ENCODE measurements around the gene MEF2C. TPM values are rescaled to one million over a fixed set of nuclear protein-coding genes. Genes with fewer than 3 reads are reported as not detected.

MEF2C gene
- total RNA-seq, 1 donor from 2014 or later: 0.33 TPM

DNA sequence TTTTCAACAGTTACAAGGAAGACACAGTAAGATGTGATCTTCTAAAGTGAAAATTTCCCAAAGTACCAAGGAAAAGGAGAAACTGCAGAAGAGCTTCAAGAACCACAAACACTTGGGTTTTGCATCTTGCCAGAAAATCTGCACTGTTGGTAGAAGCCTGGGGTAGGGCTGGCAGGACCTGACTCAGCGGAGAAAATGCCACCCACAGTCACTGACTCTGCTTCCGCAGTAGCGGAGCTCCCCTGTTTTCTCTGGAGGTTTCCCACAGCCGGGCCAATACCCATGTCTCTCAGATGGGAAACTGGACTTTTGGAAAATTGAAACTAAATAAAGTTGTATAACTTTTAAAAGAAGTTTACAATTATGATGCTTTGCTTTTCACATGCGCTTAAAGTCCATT, 104.2 kb downstream of the MEF2C start:
- intact Hi-C loops (cut with micrococcal nuclease): no loop called here
- H3K27ac Mint-ChIP-seq: no peak overlapping the region
- H3K27me3 Mint-ChIP-seq: no peaks in the 10 kb centered on the region
- no peaks in the 10 kb centered on the region for H3K36me3 Mint-ChIP-seq (ENCODE audit: low read depth)
- H3K9me3 Mint-ChIP-seq: no peaks in the 10 kb centered on the region
- DNase-seq: no peak
- H3K4me3 Mint-ChIP-seq: no peak overlapping the region
- no peaks in the 10 kb centered on the region for H3K4me1 Mint-ChIP-seq

DNA sequence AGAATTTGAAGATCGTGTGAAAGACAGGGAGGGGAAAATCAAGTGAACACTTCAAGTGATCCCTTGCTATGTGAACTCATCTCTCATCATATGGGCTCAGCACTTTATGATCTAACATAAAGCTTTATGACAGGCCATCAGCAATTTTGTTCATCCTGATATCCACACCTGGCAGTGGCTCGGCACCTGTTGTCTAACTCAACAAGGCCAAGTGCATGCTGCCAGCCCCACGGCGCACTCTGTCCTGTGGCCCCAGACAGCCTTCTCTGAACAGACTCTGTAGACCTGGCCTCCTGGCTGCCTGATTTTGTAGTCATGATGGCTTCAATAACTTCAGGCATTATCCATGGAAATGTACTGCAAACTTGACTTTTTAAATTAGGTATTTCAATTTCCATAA, 106.3 kb downstream of the MEF2C start:
- no peaks in the 10 kb centered on the region for H3K27me3 Mint-ChIP-seq
- no peak for DNase-seq
- no peaks in the 10 kb centered on the region for H3K36me3 Mint-ChIP-seq (ENCODE audit: low read depth)
- H3K9me3 Mint-ChIP-seq: no peaks in the 10 kb centered on the region
- H3K27ac Mint-ChIP-seq: no peak overlapping the region
- H3K4me1 Mint-ChIP-seq: no peaks in the 10 kb centered on the region
- intact Hi-C loops (cut with micrococcal nuclease): no loop called here
- no peak overlapping the region for H3K4me3 Mint-ChIP-seq

DNA sequence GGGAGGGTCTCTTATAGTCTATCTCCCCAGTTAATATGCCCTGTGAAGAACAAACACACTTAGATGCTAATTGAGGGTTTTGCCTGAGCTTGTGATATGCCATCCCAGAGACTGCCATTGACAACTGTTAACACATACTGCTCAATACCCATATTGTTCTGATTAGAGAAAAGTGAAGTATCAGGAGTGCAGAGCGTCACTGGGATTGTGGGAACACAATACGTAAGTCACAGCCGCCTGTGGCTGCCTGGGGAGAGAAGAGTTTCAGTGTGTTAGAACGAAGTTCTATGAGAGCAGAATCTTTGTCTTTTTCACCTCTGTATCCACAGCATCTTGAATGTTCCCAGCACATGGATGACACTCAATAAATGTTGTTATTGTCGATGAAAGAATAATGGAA, 110.2 kb downstream of the MEF2C start:
- H3K27ac Mint-ChIP-seq: no peak overlapping the region
- DNase-seq: no peak
- H3K27me3 Mint-ChIP-seq: peaks cover 2% of the 10 kb centered on the region
- H3K4me1 Mint-ChIP-seq: no peaks in the 10 kb centered on the region
- H3K4me3 Mint-ChIP-seq: no peak overlapping the region
- H3K9me3 Mint-ChIP-seq: no peaks in the 10 kb centered on the region
- no peaks in the 10 kb centered on the region for H3K36me3 Mint-ChIP-seq (ENCODE audit: low read depth)
- intact Hi-C loops (cut with micrococcal nuclease): no loop called here

DNA sequence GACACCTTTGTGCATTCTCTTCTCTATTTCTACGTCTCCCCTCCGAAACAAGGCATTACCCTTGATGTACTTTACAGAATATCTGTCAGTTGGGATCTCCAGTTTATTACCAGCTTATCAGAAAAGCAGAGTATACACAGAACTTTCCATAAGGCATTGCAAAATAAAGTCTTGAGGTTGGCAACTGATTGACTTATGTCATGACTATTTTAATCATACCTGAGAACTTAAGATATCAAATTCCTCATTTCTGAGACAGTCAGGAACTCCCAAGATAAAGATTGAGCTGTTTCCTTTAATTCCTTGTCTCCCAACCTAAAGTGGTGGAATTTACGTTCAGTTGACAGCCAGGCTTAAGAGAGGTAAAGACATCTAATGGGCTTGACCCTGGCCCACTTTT, 110.9 kb downstream of the MEF2C start:
- intact Hi-C loops (cut with micrococcal nuclease): no loop called here
- Mint-ChIP-seq H3K27me3 (peaks cover 2% of the 10 kb centered on the region), H3K4me3 (no peak overlapping the region), H3K4me1 (no peaks in the 10 kb centered on the region), H3K9me3 (no peaks in the 10 kb centered on the region), H3K27ac (no peak overlapping the region), H3K36me3 (ENCODE audit: low read depth) (no peaks in the 10 kb centered on the region)
- DNase-seq: no peak

DNA sequence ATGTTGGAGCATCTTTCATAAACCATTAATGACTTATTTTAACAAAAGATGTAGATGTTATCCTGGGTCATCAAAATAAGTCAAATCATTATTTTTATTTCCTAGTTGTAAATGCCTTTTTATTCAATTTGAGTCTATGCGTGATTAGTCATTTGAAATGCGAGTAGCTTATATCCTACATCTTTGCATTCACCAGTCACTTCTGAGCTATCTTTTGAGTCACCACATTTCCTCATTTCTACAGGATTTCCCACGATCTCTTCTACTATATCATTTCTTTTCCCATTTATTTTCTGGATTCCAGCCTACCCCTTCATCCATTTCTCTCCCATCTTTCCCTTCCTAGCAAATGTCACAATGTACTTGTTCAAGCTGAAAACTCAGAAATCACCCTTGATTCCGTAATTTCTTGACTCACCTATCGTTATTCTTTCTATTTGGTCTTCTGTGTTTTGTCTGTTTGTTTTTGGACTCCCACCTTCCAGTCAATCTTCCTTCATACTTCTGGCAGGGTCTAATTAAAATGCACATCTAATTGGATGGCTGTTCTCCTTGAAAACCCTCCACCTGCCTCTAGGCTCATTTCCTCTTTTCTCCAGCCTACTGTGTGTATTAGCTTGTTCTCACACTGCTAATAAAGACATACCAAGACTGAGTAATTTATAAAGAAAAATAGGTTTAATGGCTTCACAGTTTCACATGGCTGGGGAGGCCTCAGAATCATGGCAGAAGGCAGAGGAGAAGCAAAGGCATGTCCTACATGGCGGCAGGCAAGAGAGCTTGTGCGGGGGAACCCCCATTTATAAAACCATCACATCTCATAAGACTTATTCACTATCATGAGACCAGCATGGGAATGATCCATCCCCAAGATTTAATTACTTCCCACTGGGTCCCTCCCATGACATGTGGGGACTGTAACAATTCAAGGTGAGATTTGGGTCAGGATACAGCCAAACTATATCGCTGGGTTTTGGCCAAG, 112.4 kb downstream of the MEF2C start:
- no peak for DNase-seq
- H3K9me3 Mint-ChIP-seq: no peaks in the 10 kb centered on the region
- no peaks in the 10 kb centered on the region for H3K36me3 Mint-ChIP-seq (ENCODE audit: low read depth)
- intact Hi-C loops (cut with micrococcal nuclease): no loop called here
- H3K27me3 Mint-ChIP-seq: peaks cover 2% of the 10 kb centered on the region
- H3K4me3 Mint-ChIP-seq: no peak overlapping the region
- no peak overlapping the region for H3K27ac Mint-ChIP-seq
- no peaks in the 10 kb centered on the region for H3K4me1 Mint-ChIP-seq

DNA sequence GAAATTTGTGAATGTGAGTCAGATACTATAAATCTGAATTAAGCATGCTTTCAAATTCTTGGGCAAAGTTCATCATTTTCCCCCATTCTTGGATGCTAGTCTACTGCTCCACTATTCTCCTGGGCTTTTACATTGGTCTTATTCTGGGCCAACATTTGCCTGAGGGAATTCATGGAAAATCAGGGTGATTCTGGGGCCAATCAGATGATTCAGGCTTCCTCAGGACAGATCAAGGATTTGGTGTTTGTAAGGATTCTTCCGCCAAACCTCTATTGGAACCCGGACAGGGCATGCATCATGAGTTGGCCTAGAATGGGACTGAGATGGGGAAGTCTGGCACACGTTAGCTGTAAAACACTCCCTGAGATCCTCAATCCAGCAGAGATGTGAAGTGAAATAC, 113.8 kb downstream of the MEF2C start:
- no peak overlapping the region for H3K27ac Mint-ChIP-seq
- no peaks in the 10 kb centered on the region for H3K4me1 Mint-ChIP-seq
- intact Hi-C loops (cut with micrococcal nuclease): no loop called here
- no peaks in the 10 kb centered on the region for H3K36me3 Mint-ChIP-seq (ENCODE audit: low read depth)
- no peak overlapping the region for H3K4me3 Mint-ChIP-seq
- no peaks in the 10 kb centered on the region for H3K9me3 Mint-ChIP-seq
- no peak for DNase-seq
- peaks cover 2% of the 10 kb centered on the region for H3K27me3 Mint-ChIP-seq

DNA sequence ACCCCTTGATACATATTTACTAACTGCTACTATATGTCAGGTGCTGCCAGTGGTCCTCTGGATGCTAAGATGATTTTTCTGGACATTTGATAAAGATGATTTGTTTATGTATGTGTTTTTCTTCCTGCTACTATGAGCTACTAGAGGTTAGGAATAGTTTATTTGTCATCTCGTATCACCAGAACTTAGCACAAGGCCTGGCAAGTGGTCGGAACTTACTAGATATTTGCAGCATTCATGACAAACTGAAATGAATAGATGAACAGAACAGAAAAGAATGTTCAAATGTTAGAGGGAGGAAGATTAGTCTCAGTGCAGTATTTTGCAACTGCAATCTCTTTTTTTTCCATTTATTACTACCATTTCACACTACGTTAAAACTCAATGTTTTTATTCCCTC, 114.6 kb downstream of the MEF2C start:
- DNase-seq: no peak
- no peaks in the 10 kb centered on the region for H3K9me3 Mint-ChIP-seq
- peaks cover 2% of the 10 kb centered on the region for H3K27me3 Mint-ChIP-seq
- H3K4me1 Mint-ChIP-seq: no peaks in the 10 kb centered on the region
- H3K4me3 Mint-ChIP-seq: no peak overlapping the region
- intact Hi-C loops (cut with micrococcal nuclease): no loop called here
- H3K36me3 Mint-ChIP-seq (ENCODE audit: low read depth): no peaks in the 10 kb centered on the region
- no peak overlapping the region for H3K27ac Mint-ChIP-seq

DNA sequence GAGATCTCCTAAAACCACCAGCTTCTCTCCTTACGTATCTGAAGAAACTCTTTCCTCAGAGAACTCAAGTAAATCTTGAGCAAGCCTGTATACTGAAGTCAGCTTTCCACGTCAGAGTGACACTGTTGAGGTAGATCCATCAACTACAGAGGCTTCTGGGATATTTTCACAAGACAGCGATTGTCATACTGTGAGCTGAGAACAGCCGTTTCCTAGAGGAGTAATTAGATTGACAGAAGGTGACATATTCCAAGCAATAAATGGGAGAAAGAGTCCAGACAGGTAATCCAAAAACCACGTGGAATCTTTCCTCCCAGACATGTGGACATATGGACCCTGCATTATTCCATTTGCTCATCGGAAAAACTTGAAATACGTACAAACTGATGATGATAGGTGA, 117.2 kb downstream of the MEF2C start:
- intact Hi-C loops (cut with micrococcal nuclease): no loop called here
- Mint-ChIP-seq H3K9me3 (no peaks in the 10 kb centered on the region), H3K36me3 (ENCODE audit: low read depth) (no peaks in the 10 kb centered on the region), H3K4me3 (no peak overlapping the region), H3K27ac (no peak overlapping the region), H3K4me1 (no peaks in the 10 kb centered on the region), H3K27me3 (peaks cover 5% of the 10 kb centered on the region)
- DNase-seq: no peak

DNA sequence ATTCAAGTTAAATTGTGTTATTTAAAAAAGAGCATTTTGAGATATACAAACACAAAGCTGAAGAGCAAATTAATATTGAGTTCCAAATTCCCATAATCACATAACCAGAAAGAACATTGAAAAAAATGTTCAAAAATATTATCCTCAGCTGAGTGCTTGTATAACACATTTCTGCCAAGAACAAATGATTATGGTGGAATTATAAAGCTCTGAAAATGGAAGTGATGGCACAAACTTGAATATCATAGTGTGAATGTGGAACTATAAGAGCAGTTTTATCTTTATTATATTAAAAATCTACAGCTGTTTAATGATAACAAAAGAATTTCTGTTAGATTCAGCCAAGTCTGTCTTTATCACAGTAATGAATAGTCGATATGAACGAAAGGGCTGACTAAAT, 117.8 kb downstream of the MEF2C start:
- H3K27ac Mint-ChIP-seq: no peak overlapping the region
- no peaks in the 10 kb centered on the region for H3K4me1 Mint-ChIP-seq
- no peak for DNase-seq
- H3K27me3 Mint-ChIP-seq: peaks cover 2% of the 10 kb centered on the region
- no peaks in the 10 kb centered on the region for H3K36me3 Mint-ChIP-seq (ENCODE audit: low read depth)
- H3K4me3 Mint-ChIP-seq: no peak overlapping the region
- no peaks in the 10 kb centered on the region for H3K9me3 Mint-ChIP-seq
- intact Hi-C loops (cut with micrococcal nuclease): no loop called here

DNA sequence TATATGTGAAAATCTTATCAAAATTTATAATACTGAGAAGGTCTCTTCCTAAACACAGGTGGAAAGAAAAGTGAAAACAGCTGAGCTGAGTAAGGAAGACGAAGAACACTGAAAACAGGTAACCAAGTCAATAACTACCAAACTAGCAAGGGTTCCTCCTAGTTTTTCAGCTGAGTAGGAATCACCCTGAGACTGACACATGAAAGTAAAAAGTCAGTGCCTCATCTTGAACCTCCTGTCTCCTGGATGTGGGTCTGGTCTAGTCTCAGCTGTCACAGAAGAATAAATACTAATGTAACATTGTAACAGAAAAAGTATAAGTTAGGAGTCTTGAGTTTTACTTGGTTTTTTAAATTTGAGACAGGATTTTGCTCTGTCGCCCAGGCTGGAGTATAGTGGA, 121.0 kb downstream of the MEF2C start:
- no peak overlapping the region for H3K4me3 Mint-ChIP-seq
- intact Hi-C loops (cut with micrococcal nuclease): no loop called here
- H3K9me3 Mint-ChIP-seq: no peaks in the 10 kb centered on the region
- no peaks in the 10 kb centered on the region for H3K36me3 Mint-ChIP-seq (ENCODE audit: low read depth)
- peaks cover 5% of the 10 kb centered on the region for H3K27me3 Mint-ChIP-seq
- H3K27ac Mint-ChIP-seq: no peak overlapping the region
- no peak for DNase-seq
- no peaks in the 10 kb centered on the region for H3K4me1 Mint-ChIP-seq

DNA sequence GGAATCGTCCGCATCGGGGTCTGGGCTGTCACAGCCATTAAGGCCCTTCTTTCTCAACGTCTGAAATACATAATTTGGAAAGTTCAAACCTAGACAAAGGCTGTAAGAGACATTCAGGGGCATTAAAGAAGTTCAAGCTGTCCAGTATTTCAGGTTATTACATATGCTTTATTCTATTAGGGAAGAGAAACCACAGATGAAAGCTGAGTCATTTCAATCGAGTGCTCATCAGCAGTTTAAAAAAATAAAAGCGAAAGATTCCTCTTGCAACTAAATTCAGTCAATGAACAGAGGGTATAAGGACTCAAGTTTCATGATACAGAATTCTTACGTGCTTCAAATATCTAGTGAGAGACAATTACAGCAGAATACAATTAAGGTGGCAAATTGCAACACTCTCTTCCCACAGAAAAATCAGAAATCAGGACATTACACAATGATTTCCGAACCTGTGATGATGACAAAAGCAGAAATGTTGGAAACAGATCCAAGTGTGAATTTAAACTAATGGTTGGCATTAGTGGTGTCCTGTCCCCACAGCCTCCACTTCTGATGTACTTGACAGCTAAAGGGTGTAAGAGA, 121.6 kb downstream of the MEF2C start:
- no peaks in the 10 kb centered on the region for H3K4me1 Mint-ChIP-seq
- H3K27ac Mint-ChIP-seq: no peak overlapping the region
- H3K27me3 Mint-ChIP-seq: peaks cover 5% of the 10 kb centered on the region
- no peaks in the 10 kb centered on the region for H3K36me3 Mint-ChIP-seq (ENCODE audit: low read depth)
- no peaks in the 10 kb centered on the region for H3K9me3 Mint-ChIP-seq
- no peak for DNase-seq
- intact Hi-C loops (cut with micrococcal nuclease): no loop called here
- no peak overlapping the region for H3K4me3 Mint-ChIP-seq

DNA sequence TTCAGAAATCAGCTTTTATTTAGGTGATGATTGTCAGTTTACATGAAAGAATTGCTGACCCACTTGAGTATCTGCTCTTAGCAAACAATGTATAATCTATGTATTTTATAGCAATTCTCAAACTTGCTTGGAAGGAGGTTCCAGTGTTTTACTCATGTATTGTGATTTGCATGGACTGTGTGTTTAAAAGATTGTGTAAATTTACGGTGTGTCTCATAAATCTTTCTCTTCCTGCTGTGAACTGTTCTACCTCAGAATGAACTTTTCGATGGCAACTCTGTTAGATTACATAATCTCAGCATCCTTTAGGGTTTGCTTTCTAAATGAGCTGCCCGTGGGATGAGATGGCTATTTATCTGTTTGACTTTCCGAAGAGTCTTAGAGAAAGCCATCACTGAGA, 122.5 kb downstream of the MEF2C start:
- intact Hi-C loops (cut with micrococcal nuclease): no loop called here
- no peaks in the 10 kb centered on the region for H3K9me3 Mint-ChIP-seq
- H3K36me3 Mint-ChIP-seq (ENCODE audit: low read depth): no peaks in the 10 kb centered on the region

DNA sequence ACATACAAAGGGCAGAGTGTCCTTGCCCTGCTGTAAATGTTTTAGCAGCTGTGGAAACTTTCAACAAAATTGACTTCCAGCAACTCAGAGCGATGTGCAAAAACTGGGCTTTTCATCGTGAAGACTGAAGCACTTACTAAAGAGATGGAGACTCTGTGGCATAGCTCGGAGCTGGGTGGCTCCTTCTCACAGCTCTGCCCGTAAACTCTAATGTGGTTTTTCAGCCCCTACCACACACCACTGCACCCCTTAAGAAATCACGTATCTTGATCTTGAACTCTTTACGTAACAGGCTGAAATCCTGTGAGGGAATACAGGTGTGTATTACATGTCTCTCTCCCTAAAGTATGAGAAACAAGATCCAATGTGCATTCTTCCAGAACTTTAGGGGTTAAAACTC, 124.4 kb downstream of the MEF2C start:
- no peaks in the 10 kb centered on the region for H3K4me1 Mint-ChIP-seq
- H3K4me3 Mint-ChIP-seq: no peak overlapping the region
- no peak overlapping the region for H3K27ac Mint-ChIP-seq
- intact Hi-C loops (cut with micrococcal nuclease): no loop called here
- no peaks in the 10 kb centered on the region for H3K36me3 Mint-ChIP-seq (ENCODE audit: low read depth)
- DNase-seq: no peak
- H3K9me3 Mint-ChIP-seq: no peaks in the 10 kb centered on the region
- peaks cover 9% of the 10 kb centered on the region for H3K27me3 Mint-ChIP-seq

More for the DNA sequence above, 122.5 kb downstream of the MEF2C start:
- H3K4me3 Mint-ChIP-seq: no peak overlapping the region
- no peaks in the 10 kb centered on the region for H3K4me1 Mint-ChIP-seq
- peaks cover 5% of the 10 kb centered on the region for H3K27me3 Mint-ChIP-seq
- no peak for DNase-seq
- H3K27ac Mint-ChIP-seq: no peak overlapping the region

DNA sequence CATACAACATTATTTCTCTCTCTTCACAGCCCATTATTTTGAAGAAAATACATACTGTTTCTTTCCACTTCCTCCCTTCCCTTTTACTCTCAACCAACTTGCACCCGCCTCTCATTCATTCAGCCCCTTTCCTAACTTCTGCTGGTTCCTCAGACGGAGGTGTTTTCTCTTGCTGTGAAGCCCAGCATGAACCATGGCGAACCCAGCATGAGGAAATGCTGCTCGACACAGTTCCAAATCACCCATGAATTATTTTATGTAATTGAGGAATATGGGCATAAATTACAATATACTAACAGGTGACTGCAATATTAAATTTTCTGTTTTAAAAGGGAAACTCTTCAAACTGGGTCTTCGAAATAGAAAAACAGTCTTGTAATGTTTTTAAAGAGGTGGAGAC, 124.8 kb downstream of the MEF2C start:
- no peak overlapping the region for H3K4me3 Mint-ChIP-seq
- no peaks in the 10 kb centered on the region for H3K4me1 Mint-ChIP-seq
- H3K36me3 Mint-ChIP-seq (ENCODE audit: low read depth): no peaks in the 10 kb centered on the region
- no peak overlapping the region for H3K27ac Mint-ChIP-seq
- H3K9me3 Mint-ChIP-seq: no peaks in the 10 kb centered on the region
- intact Hi-C loops (cut with micrococcal nuclease): no loop called here
- DNase-seq: no peak
- peaks cover 9% of the 10 kb centered on the region for H3K27me3 Mint-ChIP-seq

Measured in activated CD4-positive, alpha-beta T cell treated with anti-CD3 and anti-CD28 coated beads, Interleukin-2, amount 10 ng/mL, durations not matched to agents 24 days and 14 days (primary cell).